ENCODE data around the gene ANO7. TPM values are rescaled to one million over a fixed set of nuclear protein-coding genes. Genes with fewer than 3 reads are reported as not detected.

Gene ANO7
- total and polyA plus RNA-seq, 4 donors: 0.89 to 3.1 (median 1.7) TPM

DNA sequence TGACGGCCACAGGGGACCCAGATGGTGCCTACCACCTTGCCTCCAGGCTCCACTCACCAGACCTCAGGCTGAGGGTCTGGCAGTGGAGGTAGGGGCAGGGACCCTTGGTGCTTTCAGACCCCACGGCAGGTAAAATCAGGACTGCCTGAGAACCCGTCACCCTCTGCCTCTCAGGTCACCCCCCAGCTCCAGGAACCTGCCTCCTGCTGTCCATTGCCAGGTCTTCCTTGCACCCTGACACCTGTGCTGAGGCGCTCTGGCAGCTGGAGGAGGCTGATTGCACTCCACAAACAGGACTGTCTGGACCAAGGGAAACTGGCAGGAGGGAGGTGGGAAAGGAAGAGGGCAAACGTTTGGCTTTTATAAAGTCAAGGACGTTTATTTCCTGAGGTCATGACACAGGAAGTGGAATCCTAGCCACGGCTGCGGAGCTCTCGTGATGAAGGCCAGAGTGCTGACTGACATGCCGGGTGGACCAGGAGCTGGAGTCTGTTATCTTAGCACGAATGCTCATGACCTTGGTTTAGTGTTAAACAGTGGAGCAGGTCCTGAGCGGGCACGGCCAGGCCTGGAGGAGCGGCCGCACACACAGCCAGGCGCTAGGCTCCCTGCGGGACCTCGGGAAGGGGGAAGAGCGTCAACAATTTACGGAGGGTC lies 40.5 kb downstream of the ANO7 start:
- WGBS (ENCODE audit: insufficient coverage): 85% methylated on average over 19 of the region's 20 CpGs
- Histone ChIP-seq H3K9me3 (ENCODE audit: control insufficient read depth, insufficient read depth, low read length) (no peaks in the 10 kb centered on the region), H3K27ac (ENCODE audit: low read depth, low read length) (no peak overlapping the region), H3K4me3 (ENCODE audit: low read depth, low read length) (no peak overlapping the region), H3K27me3 (ENCODE audit: control insufficient read depth, insufficient read depth, low read length) (no peaks in the 10 kb centered on the region), H3K4me1 (ENCODE audit: control insufficient read depth, insufficient read depth, low read length) (peaks cover 9% of the 10 kb centered on the region), H3K36me3 (ENCODE audit: control insufficient read depth, insufficient read depth, low read length) (peaks cover 90% of the 10 kb centered on the region)
- no peak for DNase-seq (ENCODE audit: low read depth in 4 of 6, low spot score in 6 of 6)

DNA sequence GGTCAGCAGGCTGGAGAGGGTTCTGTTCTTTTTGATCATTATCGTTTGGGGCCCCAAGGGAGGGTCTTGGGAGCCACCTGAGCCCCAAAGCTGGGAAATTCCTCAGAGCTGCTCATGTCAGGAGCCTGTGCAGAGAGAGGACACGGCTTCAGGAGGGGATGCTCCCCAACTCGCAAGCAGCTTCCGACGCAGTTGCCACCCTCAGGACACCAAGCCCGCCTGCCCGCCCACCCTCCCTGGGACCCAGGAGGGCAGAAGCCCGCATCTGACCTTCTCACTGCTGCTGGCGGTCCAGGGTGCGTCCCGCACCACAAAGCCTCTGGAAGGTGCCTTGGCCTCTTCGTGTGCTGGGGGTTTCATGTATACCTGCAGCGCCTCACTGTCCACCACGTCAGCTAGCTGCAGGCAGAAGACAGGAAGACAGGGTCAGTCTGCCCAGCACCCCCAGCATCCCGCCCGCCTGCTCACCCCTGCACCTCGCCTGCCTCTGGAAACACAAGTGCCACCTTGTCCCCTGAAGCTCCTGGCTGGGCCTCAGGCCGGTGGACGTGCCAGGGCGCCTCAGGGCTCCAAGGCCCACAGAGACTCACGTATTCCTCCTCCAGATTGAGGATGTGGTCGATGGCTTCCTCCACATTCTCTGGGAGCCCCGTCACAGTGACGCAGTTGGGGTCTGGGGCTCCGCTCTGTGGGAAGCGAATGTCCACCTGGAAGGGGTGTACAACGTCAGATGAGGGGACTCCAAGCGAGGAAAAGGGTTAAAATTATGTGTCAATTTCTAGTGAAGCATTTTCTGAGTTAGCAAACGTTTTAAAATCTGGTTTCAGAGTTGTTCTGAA lies 41.3 kb downstream of the ANO7 start:
- H3K9me3 ChIP-seq (ENCODE audit: control insufficient read depth, insufficient read depth, low read length): no peaks in the 10 kb centered on the region
- peaks cover 97% of the 10 kb centered on the region for H3K36me3 ChIP-seq (ENCODE audit: control insufficient read depth, insufficient read depth, low read length)

DNA sequence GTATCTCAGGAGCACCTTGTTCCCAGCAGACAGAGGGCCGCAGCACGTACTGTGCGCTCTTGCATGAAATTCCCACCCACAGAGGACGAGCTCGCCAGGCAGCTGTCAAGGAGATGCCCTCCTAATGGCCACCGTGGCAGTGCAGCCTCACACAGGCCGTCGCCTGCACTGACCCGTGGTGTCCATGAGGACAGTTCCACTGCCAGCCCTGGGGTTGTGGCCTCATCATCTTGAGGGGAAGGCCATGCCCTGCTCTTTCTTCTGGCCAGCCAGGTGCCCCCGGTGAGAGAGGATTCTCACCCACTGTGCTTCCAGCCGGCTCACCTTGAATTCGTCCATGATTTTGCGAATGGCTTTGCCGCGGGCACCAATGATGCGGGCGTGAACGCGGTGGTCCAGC lies 42.0 kb downstream of the ANO7 start:
- H3K27me3 ChIP-seq (ENCODE audit: control insufficient read depth, insufficient read depth, low read length): no peaks in the 10 kb centered on the region
- WGBS (ENCODE audit: insufficient coverage): 87% methylated on average over 14 of the region's 19 CpGs
- no peaks in the 10 kb centered on the region for H3K4me1 ChIP-seq (ENCODE audit: control insufficient read depth, insufficient read depth, low read length)
- peaks cover 99% of the 10 kb centered on the region for H3K36me3 ChIP-seq (ENCODE audit: control insufficient read depth, insufficient read depth, low read length)
- no peaks in the 10 kb centered on the region for H3K9me3 ChIP-seq (ENCODE audit: control insufficient read depth, insufficient read depth, low read length)
- H3K27ac ChIP-seq (ENCODE audit: low read depth, low read length): no peak overlapping the region
- no peak overlapping the region for H3K4me3 ChIP-seq (ENCODE audit: low read depth, low read length)
- no peak for DNase-seq (ENCODE audit: low read depth in 4 of 6, low spot score in 6 of 6)

More for the DNA sequence above, 41.3 kb downstream of the ANO7 start:
- peaks cover 2% of the 10 kb centered on the region for H3K4me1 ChIP-seq (ENCODE audit: control insufficient read depth, insufficient read depth, low read length)
- DNase-seq (ENCODE audit: low read depth in 4 of 6, low spot score in 6 of 6): no peak
- no peak overlapping the region for H3K27ac ChIP-seq (ENCODE audit: low read depth, low read length)
- H3K4me3 ChIP-seq (ENCODE audit: low read depth, low read length): no peak overlapping the region
- H3K27me3 ChIP-seq (ENCODE audit: control insufficient read depth, insufficient read depth, low read length): no peaks in the 10 kb centered on the region
- 95% methylated on average over 24 of the region's 29 CpGs for WGBS (ENCODE audit: insufficient coverage)

DNA sequence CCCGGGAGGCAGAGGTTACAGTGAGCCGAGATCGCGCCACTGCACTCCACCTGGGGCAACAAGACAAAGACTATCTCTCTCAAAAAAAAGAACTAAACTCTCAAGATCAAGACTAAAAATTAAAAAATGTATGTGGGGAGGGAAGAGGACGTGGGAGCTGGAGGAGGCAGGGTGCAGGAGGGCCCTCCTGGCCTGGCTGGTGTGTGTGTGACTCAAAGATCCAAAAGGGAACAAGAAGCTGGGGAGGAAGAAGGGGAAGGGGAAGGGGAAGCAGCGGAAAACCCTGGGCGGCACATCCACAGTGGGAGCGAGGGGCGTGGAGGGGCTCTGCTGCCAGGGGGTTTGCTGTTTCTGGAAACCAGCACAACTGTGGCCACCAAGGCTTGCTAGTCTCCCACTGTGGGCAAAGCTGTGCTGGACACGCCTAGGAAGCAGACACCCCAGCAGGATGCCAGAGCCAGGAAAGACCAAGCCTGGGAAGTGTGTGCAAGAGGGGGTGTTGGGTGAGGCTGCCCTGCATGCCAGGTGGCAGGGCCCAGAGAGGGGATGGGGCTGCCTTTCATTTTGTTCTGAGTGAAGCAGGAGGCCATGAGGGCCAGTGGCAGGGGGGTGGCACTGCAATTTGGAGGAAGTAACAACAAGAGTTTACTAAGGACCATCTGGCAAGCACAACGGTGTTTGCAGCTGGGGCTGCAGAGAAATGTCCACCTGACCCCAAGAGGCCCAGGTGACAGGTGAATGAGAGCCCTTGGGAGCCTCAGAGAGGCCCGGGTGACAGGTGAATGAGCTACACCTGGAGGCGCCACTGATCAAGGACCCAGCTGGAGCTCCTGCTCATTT lies 44.5 kb downstream of the ANO7 start:
- Histone ChIP-seq H3K36me3 (ENCODE audit: control insufficient read depth, insufficient read depth, low read length) (peaks cover 97% of the 10 kb centered on the region), H3K27ac (ENCODE audit: low read depth, low read length) (no peak overlapping the region), H3K9me3 (ENCODE audit: control insufficient read depth, insufficient read depth, low read length) (no peaks in the 10 kb centered on the region), H3K27me3 (ENCODE audit: control insufficient read depth, insufficient read depth, low read length) (no peaks in the 10 kb centered on the region), H3K4me1 (ENCODE audit: control insufficient read depth, insufficient read depth, low read length) (no peaks in the 10 kb centered on the region), H3K4me3 (ENCODE audit: low read depth, low read length) (no peak overlapping the region)
- DNase-seq (ENCODE audit: low read depth in 4 of 6, low spot score in 6 of 6): no peak
- 90% methylated on average over 9 of the region's 13 CpGs for WGBS (ENCODE audit: insufficient coverage)

DNA sequence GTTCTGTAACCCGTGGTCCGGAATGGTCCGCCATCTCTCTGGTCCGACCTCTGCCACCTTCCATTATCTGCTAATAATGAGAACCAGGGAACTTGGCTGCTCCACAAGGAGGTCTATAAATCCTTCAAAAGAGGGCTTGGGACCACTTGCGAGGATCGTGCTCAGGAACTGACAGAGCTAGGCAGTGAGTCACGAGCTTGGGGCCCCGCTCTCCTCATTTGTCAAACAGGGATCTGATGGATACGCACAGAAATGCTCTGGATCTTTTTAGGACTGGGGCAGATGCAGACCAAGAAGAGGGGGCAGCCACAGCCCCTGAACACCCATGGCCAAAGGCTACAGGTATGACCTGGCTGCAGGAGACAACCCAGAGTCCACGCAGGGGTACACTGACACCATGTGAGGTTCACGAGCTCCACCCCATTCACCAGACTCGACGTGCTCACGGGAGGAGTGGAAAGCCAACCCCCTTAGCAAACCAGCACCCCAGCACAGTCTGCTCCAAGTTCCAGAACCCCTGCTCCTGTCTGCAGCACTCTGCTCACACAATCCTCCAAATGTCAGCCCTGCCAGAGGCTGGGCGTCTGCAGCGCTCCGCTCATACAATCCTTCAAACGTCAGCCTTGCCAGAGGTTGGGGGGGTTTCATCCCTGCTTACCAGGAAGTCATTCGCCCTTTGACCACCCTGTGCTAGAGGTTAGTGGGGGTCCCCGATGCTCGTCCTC lies 45.8 kb downstream of the ANO7 start:
- Histone ChIP-seq H3K4me3 (ENCODE audit: low read depth, low read length) (no peak overlapping the region), H3K9me3 (ENCODE audit: control insufficient read depth, insufficient read depth, low read length) (no peaks in the 10 kb centered on the region), H3K27me3 (ENCODE audit: control insufficient read depth, insufficient read depth, low read length) (no peaks in the 10 kb centered on the region), H3K27ac (ENCODE audit: low read depth, low read length) (no peak overlapping the region), H3K36me3 (ENCODE audit: control insufficient read depth, insufficient read depth, low read length) (peaks cover 97% of the 10 kb centered on the region), H3K4me1 (ENCODE audit: control insufficient read depth, insufficient read depth, low read length) (no peaks in the 10 kb centered on the region)
- WGBS (ENCODE audit: insufficient coverage): 86% methylated on average over 17 of the region's 21 CpGs
- DNase-seq (ENCODE audit: low read depth in 4 of 6, low spot score in 6 of 6): no peak

DNA sequence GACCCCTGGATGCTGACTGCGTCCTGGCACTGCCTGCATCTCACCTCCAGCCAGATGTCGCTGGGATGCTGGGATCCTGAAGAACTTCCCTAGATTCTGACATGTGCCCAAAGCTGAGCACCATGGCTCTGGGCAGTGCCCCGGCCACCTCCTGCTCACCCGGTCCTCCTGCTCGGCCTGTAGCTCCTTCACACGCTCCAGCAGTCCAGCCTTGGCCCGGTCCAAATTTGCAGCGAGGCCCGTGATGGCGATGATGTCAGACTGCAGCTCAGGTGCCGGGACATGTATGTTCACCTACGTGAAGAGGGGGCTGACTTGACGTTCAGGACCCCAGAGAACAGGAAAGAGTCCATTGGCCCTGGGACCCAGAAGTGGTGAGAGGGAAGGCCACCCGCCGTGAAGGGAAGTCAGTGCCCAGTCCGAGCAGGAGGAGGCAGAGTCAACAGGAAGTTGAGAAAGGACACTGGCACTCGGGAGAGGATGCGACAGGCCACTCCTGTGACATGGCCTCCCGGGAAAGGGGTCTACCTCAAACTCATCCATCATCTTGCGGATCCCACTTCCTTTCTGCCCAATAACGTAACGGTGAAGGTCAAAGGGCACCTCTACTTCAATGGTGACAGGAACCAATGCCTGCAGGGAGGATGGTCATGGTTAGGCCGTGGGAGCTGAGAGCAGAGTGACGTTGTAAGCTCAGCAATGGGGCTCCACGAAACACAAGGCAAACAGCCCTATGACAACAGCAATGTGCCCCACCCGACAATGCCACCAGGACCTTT lies 46.7 kb downstream of the ANO7 start:
- Histone ChIP-seq H3K9me3 (ENCODE audit: control insufficient read depth, insufficient read depth, low read length) (no peaks in the 10 kb centered on the region), H3K4me1 (ENCODE audit: control insufficient read depth, insufficient read depth, low read length) (no peaks in the 10 kb centered on the region), H3K4me3 (ENCODE audit: low read depth, low read length) (no peak overlapping the region), H3K27me3 (ENCODE audit: control insufficient read depth, insufficient read depth, low read length) (no peaks in the 10 kb centered on the region), H3K36me3 (ENCODE audit: control insufficient read depth, insufficient read depth, low read length) (peaks cover 97% of the 10 kb centered on the region), H3K27ac (ENCODE audit: low read depth, low read length) (no peak overlapping the region)
- WGBS (ENCODE audit: insufficient coverage): 93% methylated on average over 19 of the region's 26 CpGs
- no peak for DNase-seq (ENCODE audit: low read depth in 4 of 6, low spot score in 6 of 6)

DNA sequence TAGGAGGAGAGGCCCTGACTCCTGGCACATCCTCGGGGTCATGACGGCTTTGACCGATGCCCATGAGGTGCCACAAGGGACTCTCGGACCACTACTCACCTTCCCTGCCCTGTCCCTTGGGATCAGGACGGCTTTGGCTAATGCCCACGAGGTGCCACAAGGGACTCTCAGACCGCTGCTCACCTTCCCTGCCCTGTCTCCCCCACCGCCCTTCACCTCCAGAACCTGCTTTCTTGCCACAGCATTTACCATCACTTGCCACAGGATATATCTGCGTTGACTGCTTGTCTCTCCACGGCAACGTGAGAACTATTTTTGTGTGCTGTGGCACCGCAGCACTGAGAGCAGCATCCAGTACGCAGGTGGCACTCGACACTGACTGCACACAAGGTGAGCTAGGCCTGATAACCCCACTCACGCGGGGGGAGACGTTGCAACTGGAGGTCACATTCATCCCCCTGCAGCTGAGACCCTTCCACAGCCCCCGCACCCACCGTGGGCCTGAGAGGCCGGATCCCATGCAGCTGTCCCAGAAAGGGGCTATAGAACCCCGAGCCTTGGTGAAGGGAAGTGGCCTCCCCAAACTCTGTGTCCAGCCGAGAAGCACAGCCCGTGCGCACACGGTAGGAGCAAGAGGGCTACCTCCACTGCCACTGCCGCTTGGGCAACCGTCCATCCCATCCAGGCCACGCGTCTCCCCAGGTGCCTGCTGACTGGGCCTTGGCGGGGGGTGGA lies 47.5 kb downstream of the ANO7 start:
- no peak overlapping the region for H3K27ac ChIP-seq (ENCODE audit: low read depth, low read length)
- peaks cover 97% of the 10 kb centered on the region for H3K36me3 ChIP-seq (ENCODE audit: control insufficient read depth, insufficient read depth, low read length)
- 93% methylated on average over 27 of the region's 30 CpGs for WGBS (ENCODE audit: insufficient coverage)

DNA sequence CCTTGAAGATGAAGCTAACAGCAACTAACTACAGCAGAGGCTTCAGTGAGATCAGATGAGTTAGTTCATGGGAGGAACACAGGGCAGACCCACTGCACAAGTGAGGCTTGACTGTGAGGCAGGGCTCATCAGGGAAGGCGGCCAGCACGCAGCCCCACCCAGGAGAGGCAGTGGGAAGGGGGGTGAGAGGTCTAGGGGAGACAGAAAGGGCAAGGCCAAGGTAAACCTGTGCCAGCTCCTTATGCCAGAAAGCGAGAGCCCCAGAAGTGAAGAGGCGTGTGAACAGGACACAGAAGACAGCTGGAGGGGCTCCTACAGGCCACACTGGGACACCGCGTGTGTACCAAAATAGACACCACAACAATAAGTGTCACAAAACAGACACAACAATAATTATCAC lies 48.6 kb downstream of the ANO7 start:
- no peak overlapping the region for H3K27ac ChIP-seq (ENCODE audit: low read depth, low read length)

More for the DNA sequence above, 47.5 kb downstream of the ANO7 start:
- no peak for DNase-seq (ENCODE audit: low read depth in 4 of 6, low spot score in 6 of 6)
- no peaks in the 10 kb centered on the region for H3K4me1 ChIP-seq (ENCODE audit: control insufficient read depth, insufficient read depth, low read length)
- no peaks in the 10 kb centered on the region for H3K27me3 ChIP-seq (ENCODE audit: control insufficient read depth, insufficient read depth, low read length)
- no peak overlapping the region for H3K4me3 ChIP-seq (ENCODE audit: low read depth, low read length)
- no peaks in the 10 kb centered on the region for H3K9me3 ChIP-seq (ENCODE audit: control insufficient read depth, insufficient read depth, low read length)

More for the DNA sequence above, 48.6 kb downstream of the ANO7 start:
- no peaks in the 10 kb centered on the region for H3K4me1 ChIP-seq (ENCODE audit: control insufficient read depth, insufficient read depth, low read length)
- no peak overlapping the region for H3K4me3 ChIP-seq (ENCODE audit: low read depth, low read length)
- no peaks in the 10 kb centered on the region for H3K9me3 ChIP-seq (ENCODE audit: control insufficient read depth, insufficient read depth, low read length)
- 86% methylated on average over 3 of the region's 6 CpGs for WGBS (ENCODE audit: insufficient coverage)
- no peaks in the 10 kb centered on the region for H3K27me3 ChIP-seq (ENCODE audit: control insufficient read depth, insufficient read depth, low read length)
- DNase-seq (ENCODE audit: low read depth in 4 of 6, low spot score in 6 of 6): no peak
- peaks cover 95% of the 10 kb centered on the region for H3K36me3 ChIP-seq (ENCODE audit: control insufficient read depth, insufficient read depth, low read length)
